Fibroblast of villous mesenchyme (primary cell): Measurements from ENCODE around the gene RERE. TPM values are rescaled to one million over a fixed set of nuclear protein-coding genes. Genes with fewer than 3 reads are reported as not detected.
"Not testable (repeated sequence)": the region's sequence is repeated elsewhere in the genome, so short reads cannot be mapped to it uniquely, and the experiment has no call there.

Experiments
- DNase-seq: peaks from one replicate; pipeline ENCODE4 v3.0.0-alpha.2; 2010; ENCODE audit warnings: low read depth
- H3K4me3 ChIP-seq: 2 replicates; pipeline ENCODE4 v1.5.1; 2011; ENCODE audit warnings: low read depth, mild to moderate bottlenecking, low read length
- CTCF ChIP-seq: IDR thresholded peaks from 2 replicates; pipeline ENCODE4 v1.5.1; 2012; ENCODE audit warnings: low read depth, mild to moderate bottlenecking, low read length; ENCODE audit not compliant: insufficient read depth
- total RNA-seq: library from RNA; depleted of rRNA; stranded (reverse); fragments of >200 nt; gene quantifications from 2 replicates; pipeline ENCODE4 v1.2.3, GENCODE V29; 2012

The RERE gene
- total RNA-seq, 1 donor = 51.4 TPM

GRCh38 chr1:8844501-8845006 lies 27.1 kb upstream of the RERE start:
- DNase-seq = peak; percentile 74
- TF ChIP-seq CTCF = no peak
- H3K4me3 ChIP-seq = no peak overlapping the region

DNA sequence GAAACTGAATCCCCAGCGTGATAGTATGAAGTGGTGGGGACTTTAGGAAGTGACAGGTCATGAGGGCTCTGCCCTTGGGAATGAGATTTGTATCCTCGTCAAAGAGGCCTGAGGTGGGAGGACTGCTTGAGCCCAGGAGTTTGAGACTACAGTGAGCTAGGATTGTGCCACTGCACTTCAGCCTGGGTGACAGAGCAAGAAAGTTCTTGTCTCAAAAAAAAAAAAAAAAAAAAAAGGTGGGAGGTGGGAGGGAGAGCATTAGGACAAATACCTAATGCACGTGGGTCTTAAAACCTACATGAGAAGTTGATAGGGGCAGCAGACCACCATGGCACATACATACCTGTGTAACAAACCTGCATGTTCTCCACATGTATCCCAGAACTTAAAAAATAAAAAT lies 24.0 kb upstream of the RERE start:
- no peak for TF ChIP-seq CTCF
- no peak for DNase-seq
- H3K4me3 ChIP-seq = no peak overlapping the region

GRCh38 chr1:8839990-8840389 lies 22.6 kb upstream of the RERE start:
- H3K4me3 ChIP-seq = no peak overlapping the region
- TF ChIP-seq CTCF = no peak
- DNase-seq = no peak

DNA sequence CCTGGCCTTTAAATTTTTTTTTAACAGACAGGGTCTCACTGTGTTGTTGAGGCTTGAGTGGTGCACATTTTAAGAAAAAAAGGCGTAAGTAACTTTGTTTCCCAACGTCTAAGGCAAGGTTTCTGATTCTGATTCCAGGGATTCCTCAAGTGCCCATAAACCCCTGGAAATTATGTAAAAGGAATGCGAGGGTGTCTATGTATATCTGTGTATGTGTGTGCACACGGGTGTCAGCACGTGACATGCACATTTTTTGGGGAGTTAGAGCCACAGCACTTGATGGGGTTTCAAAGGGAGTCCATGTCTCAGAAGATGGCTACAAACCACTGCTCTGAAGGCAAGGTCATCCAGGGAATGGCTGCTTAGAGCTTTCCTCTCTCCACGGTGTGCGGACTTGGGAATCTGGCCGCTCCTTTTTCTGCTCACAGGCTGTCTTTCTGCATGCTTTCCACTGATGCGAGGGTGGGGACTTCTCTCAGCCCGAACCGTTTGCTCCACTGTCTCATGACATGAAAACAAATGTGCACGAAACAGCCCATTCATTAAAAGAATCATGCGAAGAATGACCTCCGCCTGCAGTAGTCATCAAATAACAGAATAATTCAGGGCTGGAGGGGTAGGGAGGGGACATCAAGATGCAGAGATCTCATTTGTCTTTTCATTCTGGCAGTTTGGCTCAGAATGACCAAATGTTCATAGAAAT lies 18.7 kb upstream of the RERE start:
- no peak for TF ChIP-seq CTCF
- no peak for DNase-seq
- no peak overlapping the region for H3K4me3 ChIP-seq

DNA sequence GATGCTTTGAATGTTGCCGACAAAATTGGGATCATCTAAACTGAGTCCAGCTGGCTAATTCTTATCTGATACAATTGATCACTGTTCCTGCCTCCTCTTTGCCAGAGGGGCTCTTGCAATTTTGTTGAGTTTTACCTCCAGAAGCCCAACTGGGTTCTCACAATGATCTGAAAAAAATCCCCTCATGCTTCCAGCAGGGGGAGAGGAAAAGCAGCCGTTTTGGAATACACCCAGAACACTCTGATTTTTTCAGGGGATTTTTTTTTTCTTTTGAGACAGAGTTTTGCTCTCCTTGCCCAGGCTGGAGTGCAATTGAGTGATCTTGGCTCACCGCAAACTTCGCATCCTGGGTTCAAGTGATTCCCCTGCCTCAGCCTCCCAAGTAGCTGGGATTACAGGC lies 13.9 kb upstream of the RERE start:
- peak; percentile 21 for DNase-seq
- peak; percentile 49 for TF ChIP-seq CTCF
- H3K4me3 ChIP-seq = no peak overlapping the region

DNA sequence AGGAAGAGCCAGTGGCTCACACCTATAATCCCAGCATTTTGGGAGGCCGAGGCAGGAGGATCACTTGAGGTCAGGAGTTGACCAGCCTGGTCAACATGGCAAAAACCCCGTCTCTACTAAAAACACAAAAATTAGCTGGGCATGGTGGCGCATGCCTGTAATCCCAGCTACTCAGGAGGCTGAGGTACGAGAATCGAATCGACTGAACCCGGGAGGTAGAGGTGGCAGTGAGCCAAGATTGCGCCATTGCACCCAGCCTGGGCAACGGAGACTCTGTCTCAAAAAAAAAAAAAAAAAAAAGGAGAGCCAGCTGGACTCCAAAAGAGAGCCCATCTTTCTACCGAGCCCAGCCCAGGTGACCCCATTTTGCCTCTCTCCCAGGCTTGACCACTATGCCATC lies 13.3 kb upstream of the RERE start:
- H3K4me3 ChIP-seq = not testable (repeated sequence)

GRCh38 chr1:8825985-8826481 lies 8.6 kb upstream of the RERE start:
- peak; percentile 77 for DNase-seq
- no peak overlapping the region for H3K4me3 ChIP-seq
- TF ChIP-seq CTCF = no peak

More for the DNA sequence above, 13.3 kb upstream of the RERE start:
- DNase-seq = not testable (repeated sequence)
